Measurements from ENCODE around the gene TTPAL. TPM values are rescaled to one million over a fixed set of nuclear protein-coding genes. Genes with fewer than 3 reads are reported as not detected.
A peak's percentile ranks its signal among the peaks of the same experiment; 100 is the strongest.

Gene TTPAL, protein sequence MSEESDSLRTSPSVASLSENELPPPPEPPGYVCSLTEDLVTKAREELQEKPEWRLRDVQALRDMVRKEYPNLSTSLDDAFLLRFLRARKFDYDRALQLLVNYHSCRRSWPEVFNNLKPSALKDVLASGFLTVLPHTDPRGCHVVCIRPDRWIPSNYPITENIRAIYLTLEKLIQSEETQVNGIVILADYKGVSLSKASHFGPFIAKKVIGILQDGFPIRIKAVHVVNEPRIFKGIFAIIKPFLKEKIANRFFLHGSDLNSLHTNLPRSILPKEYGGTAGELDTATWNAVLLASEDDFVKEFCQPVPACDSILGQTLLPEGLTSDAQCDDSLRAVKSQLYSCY
- polyA plus RNA-seq (ENCODE audit: insufficient read length), result 4.1 TPM

DNA sequence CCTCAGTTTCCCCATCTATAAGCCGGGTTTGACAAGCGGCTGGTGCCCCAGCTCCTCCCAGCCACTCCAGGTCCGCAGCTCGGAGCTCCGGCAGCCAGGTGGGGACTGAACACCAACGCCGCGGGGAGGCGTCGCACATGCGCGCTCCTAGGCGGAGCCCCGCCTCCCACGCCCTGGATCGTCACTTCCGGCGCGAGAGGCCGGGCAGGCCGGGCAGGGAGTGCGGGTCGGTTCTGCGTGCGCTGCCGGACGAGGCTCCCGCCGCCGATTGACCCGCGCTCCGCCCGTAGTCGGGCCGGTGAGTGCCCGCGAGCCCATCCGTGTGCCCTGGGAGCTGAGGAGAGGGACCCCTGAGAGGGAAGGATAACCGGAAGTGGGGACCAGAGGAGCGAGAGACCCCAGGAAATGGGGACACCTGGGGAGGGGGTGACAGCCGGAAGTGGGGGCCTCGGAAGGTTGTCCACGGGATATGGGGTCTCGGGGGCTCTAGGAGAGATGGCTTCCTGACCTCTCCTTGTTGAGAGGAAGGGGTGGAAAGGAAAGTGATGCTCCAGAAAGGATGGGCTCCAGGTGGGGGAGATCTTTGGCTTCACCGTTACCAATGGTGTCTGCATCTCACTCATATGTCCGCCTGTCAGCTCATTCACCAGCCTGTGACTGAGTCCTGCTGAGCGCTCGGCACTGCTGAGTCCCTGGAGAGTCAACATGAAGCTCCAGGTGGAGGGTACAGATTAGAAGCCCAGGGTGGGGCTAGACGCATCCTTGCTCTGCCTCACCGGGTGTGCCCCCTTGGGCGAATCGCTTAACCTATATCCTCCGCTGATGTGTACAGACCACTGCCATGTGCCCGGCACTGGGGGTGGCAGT, at the start of gene TTPAL:
Gene TTPAL (plus strand): TSS at position 181 of the 867 bp plus-strand sequence. CDS start 4,126 bp downstream, outside the sequence.
- DNase-seq (ENCODE audit: low read depth), result peak; percentile 46

DNA sequence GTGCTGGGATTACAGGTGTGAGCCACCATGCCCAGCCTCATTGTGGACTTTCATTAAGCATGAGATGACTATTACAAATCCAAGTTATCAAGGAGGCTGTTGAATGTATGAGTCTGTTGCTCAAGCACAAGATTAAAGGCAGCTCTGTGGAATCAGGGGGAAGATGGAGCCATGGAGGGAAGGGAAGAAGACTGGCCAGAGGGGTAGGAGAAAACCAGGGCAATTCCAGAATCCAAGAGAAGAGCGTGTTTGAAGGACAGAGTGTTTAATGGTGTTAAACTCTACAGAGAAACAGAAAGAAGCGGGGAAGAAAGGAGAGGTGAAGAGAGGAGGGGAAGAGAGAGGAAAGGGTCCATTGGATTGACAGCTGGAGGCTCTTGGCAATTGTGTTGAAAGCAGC, 49.8 kb upstream of the TTPAL start:
- DNase-seq (ENCODE audit: low read depth), result no peak

DNA sequence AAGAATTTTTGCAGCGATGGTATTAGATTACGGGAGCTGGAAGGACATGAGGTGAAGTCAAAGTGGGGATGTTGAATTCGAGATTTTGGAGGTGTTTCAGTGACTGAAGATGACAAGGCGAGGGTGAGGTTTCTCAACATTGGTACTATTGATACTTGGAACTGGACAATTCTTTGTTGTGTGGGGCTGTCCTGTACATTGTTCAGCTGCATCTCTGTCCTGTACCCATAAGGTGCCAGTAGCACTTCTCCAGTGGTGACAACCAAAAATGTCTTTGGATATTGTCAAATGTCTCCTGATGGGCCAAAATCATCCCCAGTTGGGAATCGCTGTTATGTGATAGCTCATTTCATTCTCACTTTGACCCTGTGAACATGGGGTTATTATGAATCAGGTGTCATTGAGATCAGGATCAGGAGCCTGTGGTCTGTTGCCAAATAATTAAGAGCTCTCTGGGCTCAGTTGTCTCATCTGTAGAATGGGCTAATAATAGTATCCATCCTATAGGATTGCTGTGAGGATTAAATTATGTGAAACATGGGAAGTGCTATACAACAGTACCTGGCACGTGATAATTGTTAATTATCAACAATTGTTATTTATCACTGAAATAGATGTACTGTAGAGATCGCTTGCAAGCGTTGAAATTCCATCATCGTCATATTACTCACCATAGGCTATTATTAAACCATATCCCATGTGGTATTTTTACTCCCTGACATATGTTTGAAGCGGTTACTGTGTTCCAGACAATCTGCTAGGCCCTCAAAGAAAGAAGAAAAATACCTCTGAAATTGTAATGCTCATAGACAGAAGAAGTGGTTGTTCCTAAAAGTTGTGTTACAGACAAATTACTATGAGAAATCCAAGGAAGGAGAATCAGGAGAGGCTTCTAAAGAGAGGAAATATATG, 48.5 kb upstream of the TTPAL start:
- DNase-seq (ENCODE audit: low read depth), result no peak

DNA sequence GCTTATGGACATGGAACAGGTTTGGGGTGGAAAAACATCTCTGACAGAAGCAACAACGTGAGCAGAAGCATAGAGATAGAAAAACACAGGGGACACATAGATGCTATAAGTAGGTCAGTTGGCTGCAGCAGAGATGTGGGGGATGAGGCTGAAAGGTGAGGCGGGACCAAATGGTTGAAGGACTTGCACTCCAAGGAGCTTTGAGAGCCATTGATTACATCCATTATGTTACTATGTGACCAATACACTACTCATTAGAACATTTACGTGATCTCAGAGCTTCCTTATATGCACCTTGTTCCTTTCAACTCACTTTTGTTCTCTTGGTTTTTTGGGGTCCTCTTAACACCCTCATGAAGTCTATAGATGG, 47.9 kb upstream of the TTPAL start:
- DNase-seq (ENCODE audit: low read depth), result no peak

DNA sequence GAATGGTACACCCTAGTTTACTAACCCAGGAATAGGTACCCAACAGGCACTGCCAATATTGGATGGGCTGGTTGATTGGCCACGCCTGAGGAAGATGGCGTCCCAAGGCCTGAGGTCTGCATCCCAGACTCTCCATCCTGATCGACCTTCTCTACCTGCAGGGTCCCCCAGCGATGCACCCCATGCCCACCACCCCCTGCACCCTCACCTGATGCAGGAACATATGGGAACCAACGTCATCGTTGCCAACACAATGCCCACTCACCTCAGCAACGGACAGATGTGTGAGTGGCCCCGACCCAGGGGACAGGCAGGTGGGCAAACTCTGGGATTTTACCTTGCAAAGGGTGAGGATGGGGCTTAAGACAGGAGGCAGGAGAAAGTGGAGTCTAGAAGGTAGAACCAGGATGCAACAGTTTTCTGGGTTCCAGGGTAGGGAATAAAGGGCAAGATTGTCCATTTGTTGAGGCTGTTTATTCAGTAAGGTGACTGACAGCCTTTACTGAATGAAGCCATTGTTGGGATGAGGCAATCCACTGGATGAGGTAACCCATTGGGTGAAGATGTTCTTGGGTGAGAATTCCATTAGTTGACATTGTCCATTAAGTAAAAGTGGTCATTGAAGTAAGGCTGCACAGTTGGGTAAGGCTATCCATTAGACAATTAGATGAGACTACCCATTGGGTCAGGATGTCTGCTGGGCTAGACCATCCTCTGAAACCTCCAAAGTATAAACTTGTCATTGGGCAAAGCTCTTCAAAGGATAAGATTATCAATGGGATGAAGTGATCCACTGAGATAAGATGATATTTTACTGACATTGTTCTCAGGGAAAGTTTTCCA, 47.3 kb upstream of the TTPAL start:
- DNase-seq (ENCODE audit: low read depth), result no peak

DNA sequence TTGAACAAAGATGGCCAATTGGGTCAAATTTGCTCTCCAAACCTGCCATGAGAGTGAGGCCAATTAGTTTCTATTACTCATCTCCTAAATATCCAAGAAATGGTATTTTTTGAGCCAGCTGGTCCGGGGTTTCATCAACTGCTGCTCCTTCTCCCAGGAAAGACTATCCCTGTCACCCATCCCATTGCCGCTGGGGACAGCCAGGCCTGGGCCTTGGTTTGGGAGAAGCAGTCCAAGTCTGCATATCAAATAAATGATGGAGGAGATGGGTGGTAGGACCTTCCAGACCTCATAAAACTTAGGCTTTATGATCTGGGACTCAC, 46.7 kb upstream of the TTPAL start:
- DNase-seq (ENCODE audit: low read depth), result no peak

DNA sequence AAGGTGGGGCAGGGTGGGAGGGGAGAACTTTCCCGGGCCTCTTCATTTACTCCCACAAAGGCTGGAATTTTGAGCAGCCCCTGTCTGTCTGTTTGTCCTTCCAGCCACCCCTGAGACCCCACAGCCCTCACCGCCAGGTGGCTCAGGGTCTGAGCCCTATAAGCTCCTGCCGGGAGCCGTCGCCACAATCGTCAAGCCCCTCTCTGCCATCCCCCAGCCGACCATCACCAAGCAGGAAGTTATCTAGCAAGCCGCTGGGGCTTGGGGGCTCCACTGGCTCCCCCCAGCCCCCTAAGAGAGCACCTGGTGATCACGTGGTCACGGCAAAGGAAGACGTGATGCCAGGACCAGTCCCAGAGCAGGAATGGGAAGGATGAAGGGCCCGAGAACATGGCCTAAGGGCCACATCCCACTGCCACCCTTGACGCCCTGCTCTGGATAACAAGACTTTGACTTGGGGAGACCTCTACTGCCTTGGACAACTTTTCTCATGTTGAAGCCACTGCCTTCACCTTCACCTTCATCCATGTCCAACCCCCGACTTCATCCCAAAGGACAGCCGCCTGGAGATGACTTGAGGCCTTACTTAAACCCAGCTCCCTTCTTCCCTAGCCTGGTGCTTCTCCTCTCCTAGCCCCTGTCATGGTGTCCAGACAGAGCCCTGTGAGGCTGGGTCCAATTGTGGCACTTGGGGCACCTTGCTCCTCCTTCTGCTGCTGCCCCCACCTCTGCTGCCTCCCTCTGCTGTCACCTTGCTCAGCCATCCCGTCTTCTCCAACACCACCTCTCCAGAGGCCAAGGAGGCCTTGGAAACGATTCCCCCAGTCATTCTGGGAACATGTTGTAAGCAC, 46.0 kb upstream of the TTPAL start:
- DNase-seq (ENCODE audit: low read depth), result no peak

DNA sequence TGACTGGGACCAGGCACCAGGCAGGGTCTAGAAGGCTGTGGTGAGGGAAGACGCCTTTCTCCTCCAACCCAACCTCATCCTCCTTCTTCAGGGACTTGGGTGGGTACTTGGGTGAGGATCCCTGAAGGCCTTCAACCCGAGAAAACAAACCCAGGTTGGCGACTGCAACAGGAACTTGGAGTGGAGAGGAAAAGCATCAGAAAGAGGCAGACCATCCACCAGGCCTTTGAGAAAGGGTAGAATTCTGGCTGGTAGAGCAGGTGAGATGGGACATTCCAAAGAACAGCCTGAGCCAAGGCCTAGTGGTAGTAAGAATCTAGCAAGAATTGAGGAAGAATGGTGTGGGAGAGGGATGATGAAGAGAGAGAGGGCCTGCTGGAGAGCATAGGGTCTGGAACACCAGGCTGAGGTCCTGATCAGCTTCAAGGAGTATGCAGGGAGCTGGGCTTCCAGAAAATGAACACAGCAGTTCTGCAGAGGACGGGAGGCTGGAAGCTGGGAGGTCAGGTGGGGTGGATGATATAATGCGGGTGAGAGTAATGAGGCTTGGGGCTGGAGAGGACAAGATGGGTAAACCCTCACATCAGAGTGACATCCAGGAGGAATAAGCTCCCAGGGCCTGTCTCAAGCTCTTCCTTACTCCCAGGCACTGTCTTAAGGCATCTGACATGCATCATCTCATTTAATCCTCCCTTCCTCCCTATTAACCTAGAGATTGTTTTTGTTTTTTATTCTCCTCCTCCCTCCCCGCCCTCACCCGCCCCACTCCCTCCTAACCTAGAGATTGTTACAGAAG, 45.2 kb upstream of the TTPAL start:
- DNase-seq (ENCODE audit: low read depth), result no peak

DNA sequence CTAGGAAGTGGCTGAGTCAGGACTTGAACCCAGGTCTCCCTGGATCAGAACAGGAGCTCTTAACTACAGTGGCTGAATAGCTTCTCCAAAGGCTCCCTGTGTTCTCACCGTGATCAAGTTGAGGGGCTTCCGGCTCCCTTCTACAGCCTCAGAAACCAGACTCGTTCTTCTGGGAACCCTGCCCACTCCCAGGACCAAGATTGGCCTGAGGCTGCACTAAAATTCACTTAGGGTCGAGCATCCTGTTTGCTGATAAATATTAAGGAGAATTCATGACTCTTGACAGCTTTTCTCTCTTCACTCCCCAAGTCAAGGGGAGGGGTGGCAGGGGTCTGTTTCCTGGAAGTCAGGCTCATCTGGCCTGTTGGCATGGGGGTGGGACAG, 44.6 kb upstream of the TTPAL start:
- no peak for DNase-seq (ENCODE audit: low read depth)

DNA sequence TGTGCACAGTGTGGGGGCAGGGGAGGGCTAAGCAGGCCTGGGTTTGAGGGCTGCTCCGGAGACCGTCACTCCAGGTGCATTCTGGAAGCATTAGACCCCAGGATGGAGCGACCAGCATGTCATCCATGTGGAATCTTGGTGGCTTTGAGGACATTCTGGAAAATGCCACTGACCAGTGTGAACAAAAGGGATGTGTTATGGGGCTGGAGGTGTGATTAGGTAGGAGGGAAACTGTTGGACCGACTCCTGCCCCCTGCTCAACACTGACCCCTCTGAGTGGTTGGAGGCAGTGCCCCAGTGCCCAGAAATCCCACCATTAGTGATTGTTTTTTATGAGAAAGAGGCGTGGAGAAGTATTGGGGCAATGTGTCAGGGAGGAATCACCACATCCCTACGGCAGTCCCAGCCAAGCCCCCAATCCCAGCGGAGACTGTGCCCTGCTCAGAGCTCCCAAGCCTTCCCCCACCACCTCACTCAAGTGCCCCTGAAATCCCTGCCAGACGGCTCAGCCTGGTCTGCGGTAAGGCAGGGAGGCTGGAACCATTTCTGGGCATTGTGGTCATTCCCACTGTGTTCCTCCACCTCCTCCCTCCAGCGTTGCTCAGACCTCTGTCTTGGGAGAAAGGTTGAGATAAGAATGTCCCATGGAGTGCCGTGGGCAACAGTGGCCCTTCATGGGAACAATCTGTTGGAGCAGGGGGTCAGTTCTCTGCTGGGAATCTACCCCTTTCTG, 44.0 kb upstream of the TTPAL start:
- no peak for DNase-seq (ENCODE audit: low read depth)

DNA sequence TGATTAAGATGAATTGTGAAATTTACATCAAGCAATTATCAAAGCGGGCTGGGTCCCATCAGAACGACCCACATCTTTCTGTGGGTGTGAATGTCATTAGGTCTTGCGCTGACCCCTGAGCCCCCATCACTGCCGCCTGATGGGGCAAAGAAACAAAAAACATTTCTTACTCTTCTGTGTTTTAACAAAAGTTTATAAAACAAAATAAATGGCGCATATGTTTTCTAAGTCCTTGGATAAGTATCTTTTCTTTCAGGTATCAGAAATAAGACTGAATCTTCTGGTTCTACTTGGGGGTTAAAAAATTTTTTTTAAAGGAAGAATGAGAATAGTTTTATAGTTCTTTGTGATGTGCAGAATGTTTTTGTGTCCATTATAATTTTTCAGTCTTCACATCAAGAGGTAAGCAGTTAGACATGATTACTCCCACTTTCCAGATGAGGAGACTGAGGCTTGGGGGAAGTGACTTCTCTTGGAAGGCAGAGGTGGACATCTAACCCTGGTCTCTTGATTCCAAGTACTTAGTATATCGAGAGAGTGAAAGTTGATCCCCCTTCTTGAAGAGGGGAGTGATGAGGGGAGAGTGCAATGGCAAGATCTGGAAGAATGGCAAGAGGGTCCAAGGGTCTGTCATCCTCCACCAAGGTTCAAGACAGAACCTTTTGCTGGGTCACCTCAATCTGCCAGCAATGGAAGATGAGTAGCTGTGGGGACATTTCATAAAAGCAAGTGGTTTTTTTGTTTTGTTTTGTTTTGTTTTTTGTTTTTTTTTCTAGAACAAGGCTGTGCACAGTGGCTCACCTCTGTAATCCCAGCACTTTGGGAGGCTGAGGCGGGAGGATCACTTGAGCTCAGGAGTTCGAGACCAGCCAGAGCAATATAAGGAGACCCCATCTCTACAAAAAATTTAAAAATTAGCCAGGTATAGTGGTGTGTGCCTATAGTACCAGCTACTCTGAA, 42.8 kb upstream of the TTPAL start:
- no peak for DNase-seq (ENCODE audit: low read depth)

DNA sequence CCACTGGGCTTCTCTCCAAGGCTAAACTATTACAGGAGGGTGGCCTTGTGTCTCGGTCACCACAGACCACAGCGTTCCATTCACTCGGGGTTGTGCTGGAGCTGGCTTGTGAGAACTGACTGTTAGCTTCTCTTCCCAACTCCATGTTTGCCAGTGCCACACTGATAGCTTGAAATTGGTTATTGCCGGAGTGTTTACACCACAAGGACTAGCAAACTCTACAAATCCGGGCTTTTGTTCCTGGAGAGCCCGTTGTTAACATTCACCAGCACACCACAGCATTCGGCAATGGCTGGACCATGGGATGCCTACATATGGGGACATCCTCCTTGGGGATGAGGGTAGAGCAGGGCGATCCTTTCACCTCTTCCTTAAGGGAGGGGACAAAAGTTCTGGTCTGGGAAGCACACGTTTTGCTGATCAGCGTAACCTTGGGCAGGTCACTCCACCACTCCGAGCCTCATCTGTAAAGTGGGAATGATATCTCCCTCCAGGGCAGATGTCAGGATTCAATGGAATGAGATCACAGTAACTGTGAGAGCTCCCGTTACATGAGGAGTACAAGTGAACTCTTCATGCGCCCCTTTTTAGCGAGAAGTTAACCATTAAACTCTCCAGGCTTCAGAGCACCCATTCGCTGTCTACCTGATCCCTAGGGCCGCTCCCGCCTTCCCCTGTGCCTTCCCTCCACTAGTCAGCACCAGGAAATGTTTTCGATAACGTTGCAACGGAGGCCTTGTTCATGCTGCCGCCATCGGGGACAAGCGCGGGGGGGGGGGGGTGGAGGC, 41.7 kb upstream of the TTPAL start:
- no peak for DNase-seq (ENCODE audit: low read depth)

DNA sequence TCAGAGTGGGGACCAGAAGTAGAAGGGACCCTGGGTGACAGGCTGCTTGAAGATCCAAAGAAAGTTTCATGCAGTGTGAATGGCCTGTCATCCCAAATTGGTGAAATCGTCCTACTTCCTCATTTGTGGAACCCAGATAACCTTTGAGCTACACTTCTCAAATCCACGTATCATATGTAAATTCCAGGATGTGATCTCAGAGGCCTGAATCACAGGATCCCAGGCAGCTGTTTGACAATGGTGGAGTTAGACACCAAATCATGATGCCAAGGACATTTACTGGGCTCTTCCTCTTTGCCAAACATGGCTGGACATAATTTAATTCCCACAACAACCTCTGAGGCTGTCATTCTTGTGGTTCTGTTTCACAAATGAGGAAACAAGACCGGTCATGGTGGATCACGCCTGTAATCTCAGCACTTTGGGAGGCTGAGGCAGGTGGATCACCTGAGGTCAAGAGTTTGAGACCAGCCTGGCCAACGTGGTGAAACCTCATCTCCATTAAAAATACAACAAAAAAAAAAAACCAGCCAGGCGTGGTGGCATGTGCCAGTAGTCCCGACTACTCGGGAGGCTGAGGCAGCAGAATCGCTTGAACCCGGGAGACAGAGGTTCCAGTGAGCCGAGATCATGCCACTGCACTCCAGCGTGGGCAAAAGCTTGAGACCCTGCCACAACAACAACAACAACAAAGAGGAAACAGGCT, 39.9 kb upstream of the TTPAL start:
- DNase-seq (ENCODE audit: low read depth), result no peak

DNA sequence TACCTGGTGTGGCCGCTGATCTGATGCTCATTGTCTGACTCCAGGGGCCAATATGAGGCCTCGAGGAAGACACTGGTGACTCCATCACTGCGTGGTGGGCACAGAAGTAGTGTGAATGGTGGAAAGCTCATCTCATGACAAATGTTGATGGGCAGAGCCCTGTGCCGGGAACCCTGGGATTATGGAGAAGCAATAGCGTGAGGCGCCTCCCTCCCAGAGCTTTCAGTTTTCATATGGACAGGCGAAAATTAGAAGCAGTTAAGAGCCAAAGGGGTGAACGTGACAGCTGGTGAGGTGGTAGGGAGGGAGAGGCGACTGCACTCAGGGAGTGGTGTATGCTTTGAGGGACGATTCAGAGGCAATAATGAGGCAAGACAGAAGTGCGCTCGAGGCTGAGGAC, 39.3 kb upstream of the TTPAL start:
- no peak for DNase-seq (ENCODE audit: low read depth)

DNA sequence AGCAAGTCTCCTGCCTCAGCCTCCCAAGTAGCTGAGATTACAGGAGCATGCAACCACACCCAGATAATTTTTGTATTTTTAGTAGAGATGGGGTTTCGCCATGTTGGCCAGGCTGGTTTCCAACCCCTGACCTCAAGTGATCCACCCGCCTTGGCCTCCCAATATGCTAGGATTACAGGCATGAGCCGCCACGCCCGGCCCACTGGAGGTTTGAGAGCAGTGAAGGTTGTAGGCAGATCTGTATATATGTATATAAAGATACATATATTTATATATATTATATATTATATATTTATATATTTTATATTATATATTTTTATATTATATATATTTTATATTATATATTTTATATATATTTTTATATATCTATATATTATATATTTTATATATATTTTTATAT, 38.2 kb upstream of the TTPAL start:
- no peak for DNase-seq (ENCODE audit: low read depth)

DNA sequence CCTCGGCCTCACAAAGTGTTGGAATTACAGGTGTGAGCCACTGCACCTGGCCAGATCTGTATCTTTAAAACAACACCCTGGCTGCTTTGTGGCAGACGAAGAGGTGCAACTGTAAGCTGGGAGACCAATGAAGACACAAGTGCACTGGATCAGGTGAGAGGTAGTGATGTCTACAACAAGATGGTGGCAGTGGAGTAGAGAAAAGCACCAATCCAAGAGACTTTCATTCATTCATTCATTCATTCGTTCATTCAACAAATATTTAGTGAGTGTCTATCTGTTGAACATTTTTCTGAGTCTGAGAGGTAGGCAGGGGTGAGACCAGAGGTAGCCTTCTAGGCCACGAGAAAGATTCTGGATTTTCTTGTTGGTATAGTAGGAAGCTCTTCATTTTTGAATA, 36.9 kb upstream of the TTPAL start:
- no peak for DNase-seq (ENCODE audit: low read depth)

All from forelimb muscle (tissue), 1 donor.